Dermis blood vessel endothelial cell (primary cell): ENCODE results near the gene ATP13A1. TPM values are rescaled to one million over a fixed set of nuclear protein-coding genes. Genes with fewer than 3 reads are reported as not detected.

Experiments
- DNase-seq: peaks from one replicate; pipeline ENCODE4 v3.0.0; 2010
- total RNA-seq: library from RNA; depleted of rRNA; stranded (reverse); fragments of >200 nt; gene quantifications from 2 replicates; pipeline ENCODE4 v1.2.3, GENCODE V29; 2014

The ATP13A1 gene
- total RNA-seq, 1 donor from 2014 or later = 188 TPM

DNA sequence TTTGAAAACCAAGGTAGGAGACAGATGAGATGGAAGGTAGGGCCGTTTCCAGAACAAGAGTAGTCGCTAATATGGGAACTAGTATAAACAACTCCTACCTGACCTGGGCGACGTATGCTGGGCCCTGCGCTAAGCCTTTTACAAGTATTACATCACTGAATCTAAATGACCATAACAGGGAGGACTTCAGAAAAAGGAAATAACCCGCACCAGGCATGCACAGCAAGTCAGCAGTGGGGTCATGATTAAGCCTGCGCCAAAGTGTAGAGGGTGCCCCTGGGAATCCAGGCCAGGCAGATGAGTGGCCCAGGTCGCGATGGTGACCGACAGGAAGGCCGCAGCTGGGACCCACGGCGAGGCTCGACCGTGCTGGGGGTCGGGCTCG, 613 bp downstream of the ATP13A1 start:
- no peak for DNase-seq

DNA sequence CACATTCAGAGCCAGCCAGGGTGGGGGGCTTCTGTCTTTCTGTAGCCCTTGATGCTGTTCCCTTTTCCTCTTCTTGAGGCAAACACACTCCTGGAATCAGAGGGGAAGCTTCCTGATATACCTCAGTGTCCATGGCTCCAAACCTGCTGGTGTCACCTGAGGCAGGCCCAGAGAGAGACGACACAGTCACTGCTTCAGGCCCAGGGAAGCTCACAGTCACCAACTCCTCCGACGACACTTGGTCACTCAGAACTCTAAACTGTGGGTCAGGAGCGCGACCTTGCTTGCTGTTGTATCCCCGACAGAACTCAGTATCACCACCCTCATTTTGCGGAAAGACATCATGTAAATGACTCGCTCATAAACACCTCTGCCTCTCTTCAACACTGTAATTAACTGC, 1.1 kb downstream of the ATP13A1 start:
- DNase-seq = no peak

DNA sequence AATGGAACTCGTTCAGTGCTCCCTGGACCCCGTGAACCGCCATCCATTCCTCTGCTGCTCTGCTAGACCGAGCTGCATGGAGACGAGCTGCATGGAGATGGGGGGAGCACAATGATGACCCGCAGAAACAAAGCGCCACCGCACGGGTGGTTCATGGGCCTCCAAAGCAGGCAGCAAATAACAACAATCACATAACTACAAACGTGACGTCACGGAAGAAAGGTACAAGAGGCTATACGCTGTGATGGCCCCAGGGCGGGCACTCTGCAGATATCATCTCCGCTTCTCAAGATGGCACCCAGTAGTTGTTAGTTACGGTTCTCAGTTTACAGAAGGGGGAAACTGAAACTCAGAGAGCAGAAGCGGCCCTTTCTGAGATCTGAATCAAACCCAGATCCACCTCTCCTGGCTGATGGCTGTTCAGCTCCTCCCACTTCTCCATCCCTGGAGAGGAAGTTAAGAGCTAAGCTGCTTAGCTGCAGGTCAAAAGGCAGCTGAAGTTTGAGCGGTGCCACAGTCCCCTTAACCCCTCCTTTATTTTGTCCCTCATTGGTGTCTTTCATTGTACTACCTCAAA, 1.7 kb downstream of the ATP13A1 start:
- DNase-seq = no peak

DNA sequence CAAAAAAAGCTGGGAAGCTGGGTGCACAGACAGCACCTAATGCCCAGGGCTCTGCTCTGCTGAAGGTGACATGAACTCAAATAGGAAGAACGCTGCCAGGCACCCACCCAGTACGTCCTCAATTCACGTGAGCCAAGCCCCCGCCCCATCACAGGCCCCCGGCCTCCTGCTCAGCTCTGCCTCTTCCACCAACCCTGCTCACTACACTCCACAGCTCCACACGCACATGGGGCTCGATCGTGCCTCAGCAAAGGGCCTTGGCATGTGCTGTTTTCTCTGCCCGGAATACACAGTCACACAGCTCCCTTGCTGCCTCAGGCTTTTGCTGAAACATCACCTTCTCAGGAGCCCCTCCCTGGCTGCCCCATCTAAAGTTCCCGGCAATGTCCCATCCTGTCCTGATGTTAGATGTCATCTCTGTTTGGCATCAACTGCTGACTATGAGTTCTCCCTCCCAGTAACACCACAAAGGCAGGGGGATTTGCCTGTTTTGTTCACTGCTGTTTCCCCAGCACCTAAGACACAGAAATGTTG, 2.3 kb downstream of the ATP13A1 start:
- no peak for DNase-seq

DNA sequence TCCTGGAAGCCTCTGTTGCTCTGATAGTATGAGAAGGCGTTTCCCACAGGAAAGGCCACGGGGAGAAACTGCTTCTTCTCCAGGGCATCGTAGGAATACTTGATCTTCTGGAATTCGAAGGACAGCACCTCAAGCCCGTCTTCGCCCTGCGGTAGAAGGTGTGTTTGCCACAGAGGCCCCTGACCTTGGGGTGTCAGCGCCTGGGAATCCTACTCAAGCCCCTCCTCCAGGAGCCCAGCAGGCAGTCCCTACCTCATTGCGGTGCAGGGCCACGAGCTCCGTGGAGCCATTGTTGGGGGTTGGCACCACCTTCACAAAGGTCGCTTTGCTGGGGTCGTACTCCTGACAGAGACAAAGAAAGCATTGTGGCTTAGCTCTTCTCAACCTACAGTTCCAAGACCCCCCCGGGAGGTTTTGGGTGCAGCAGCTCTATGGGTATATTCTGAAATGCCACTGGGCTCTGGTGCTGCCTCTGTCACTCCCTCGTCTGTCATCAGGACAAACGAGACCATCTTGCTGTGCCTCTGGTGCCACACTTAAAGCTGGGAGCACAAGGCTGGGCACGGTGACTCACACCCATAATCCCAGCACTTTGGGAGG, 3.7 kb downstream of the ATP13A1 start:
- DNase-seq = no peak

DNA sequence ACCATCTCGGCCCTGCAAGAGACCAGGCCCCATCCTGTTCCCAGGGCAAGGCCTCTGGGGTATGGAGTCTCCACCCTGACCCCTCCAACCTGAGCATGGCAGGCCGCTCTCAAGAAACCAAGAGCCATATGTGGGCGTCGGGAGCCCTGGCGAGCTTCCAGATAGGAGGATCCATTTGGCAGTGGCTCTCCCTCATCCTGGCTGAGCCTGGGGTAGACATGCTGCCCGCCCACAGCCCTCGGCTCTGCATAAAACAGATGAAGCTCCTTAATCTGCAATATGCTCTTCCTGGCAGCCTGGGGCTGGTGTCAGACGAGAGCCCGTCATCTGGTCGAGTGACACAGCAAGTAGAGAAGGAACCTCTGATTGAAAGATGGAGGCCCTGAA, 6.1 kb downstream of the ATP13A1 start:
- no peak for DNase-seq

DNA sequence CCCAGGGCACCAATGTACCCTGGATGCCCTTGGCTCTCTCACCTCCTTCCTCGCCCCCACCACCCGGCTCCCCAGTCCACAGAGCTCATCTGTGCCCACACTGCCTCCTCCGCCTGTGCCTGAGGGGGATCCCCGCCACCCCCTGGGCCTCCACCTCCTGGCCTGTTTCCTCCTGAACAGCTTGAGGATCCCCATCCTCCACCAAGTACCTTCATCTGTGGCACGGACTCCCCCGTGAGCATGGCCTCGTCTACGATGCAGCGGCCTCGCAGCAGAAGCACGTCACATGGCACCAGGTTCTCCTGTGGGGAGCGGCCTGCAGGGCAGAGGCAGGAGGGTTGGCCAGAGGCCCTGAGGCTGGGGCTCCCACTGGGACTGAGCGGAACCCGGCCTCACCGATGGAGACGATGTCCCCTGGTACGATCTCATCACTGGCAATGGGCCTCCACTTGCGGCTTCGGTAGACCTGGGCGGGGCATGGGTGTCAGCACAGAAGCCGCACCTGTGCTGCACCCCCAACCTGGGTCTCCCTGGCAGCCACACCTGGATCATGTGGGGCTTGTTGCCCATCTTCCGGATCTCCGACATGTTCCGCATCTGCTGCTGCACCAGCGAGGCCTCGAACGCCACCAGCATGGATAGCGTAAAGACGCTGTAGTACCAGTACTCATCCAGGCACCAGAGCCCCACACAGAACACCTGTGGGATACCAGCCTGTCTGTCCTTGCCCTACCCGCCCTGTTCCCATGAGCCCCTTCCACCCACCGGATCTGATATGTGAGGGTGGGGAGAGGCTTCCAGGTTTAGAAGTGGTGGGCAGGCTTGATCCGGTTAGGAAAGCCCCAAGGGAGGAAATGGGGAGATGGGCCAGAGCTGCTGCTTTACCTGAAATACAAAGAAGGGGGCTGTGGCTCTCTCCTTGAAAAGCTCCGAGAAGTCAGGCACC, 6.8 kb downstream of the ATP13A1 start:
- DNase-seq = no peak

DNA sequence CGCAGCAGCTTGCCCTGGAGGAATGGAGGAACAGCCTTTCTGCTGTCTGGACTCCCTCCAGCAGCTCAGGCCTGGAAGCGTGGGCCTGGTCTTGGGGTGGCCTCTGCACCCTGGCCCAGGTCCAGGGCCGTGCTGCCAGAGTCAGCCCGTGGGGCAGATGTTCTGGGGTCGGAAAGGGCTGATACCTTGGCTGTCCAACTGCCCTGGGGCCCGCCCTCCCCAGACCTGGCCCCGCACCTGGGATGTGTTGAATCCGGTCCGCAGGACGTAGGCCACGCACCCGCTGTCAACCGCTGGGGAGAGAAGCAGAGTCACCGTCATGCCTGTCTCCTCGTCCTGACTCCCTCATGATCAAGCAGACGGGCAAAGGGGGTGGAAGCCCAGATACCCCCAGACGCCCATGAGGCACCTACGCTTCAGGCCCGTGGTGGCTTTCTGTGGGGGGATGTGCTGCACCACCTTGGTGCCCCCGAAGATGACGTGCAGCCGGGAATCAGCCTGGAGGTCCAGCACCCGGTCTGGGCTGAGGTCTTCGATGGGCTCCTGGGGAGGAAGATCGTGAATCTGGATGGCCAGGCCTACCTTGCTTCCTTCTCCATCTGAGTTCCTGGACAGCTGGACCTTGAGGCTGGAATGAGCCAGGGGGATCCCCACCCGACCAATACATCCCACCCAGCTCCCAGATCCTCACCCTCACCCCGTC, 7.7 kb downstream of the ATP13A1 start:
- no peak for DNase-seq

DNA sequence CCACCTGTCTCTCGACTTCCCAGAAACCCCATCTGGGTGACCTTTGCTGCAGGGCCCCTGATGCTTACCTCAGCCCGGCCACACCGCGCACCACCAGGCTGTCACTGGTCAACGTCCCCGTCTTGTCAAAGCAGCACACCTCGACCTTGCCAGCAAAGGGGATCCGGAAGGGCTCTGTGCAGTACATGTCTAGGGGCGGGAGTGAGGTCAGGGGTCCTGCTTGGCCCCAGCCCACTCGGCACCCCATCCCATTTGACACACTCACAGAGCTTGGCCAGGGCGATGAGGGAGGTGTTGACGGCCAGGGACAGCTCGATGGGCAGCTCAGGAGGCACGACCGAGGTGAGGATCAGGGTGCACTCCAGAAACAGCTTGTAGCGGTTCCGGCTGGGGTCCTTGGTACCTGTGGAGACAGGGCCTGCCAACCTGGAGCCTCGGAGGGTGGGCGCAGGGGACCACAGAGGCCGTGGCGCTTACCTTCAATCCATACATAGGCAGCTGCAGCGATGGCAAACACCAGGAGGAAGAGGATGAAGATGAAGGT, 8.4 kb downstream of the ATP13A1 start:
- no peak for DNase-seq

DNA sequence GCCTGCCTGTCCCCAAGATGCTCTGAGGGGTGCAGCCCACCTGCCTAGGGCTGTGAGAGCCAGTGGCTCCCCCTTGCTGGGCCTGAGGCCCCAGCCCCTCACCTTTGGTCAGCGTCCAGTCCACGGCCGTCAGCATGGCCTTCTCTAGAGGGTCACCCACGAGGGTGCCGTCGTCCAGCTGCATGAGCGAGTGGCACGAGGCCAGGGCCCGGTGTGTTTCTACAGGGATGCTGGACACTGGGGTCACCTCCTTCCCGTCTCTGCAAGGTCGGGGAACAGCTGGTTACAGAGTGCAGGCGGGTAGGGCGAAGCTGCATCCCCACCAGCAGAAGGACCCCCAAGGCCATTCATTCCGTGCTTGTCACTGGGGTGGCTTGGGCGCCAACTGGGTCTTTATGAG, 9.0 kb downstream of the ATP13A1 start:
- DNase-seq = no peak

DNA sequence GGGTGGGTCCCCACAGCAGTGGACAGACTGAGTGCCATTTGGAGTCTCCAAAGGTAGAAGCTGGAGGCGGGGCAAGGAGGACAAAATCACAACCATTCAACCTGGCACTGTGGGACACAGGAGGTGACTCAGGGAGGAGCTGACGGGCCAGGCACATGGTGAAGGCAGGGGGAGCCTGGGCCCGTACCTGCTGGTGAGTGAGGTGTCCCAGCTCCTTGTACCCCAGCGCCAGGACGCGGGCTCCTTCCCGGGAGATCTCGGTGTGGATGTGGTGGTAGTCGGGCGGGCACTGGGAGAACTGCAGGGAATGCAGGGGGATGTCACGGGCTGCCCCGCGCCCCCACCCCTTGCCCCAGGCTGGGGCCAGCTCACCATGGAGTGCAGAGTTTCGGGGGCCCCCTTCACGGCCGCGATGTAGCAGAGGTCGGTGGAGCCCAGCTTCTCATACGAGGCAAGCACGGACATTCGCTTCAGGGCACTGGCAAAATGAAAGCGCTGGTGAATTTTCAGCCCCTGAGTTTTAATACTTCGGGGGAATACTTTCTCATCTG, 9.8 kb downstream of the ATP13A1 start:
- DNase-seq = no peak

DNA sequence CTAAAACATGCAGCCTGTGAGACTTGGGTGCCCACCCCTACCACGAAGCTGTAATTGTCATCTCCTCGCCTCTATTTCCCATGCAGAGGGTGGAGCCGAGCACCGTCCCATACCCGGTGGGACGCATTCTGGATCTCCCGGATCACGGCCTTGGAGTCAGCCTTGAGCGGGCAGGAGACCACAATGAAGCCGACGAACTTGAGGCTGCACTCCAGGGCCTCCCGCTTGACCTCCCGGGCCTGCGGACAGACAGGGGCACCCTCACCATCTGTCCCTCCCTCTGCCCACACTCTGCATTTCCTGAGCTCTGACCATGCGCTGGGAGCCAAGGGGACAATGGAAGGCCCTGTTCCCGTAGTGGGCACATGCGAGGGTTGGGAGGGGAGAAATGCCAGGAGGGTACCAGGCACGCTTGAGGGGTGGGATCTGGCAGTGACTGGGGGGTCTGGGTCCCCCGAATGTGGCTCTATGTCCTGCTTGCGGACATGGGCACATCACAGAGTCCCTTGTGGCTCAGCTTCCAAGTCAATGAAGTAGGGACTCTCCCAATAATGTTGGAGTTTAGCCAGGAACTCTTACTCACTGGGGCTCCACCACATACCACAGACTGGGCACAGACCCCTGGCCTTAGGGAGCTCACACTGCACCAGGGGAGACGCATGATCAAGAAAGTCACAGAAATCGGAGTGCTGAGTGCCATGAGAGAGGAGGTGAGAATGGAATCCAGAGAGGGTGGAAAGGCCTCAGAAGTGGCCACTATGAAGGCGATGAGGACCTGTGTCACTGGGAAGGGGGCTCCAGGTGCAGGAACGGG, 10.8 kb downstream of the ATP13A1 start:
- DNase-seq = no peak

DNA sequence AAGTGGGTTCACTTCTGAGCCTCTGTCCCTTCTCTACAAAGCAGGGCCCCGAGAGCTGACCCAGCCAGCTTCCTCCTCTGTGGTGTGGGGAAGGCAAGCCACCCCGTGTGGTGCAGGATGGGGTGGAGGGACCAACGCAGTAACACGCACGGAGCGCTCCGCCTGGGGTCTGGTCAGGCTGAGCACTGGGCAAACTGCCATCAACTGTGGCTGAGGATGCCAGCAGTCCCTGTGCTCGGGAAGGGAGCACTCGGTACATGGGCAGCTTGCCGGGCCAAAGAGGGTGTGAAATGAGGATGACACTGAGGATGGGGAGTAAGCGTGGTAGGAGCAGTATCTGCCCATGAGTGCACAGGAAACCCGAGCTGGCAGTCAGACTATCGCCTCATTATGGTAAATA, 12.4 kb downstream of the ATP13A1 start:
- DNase-seq = no peak

DNA sequence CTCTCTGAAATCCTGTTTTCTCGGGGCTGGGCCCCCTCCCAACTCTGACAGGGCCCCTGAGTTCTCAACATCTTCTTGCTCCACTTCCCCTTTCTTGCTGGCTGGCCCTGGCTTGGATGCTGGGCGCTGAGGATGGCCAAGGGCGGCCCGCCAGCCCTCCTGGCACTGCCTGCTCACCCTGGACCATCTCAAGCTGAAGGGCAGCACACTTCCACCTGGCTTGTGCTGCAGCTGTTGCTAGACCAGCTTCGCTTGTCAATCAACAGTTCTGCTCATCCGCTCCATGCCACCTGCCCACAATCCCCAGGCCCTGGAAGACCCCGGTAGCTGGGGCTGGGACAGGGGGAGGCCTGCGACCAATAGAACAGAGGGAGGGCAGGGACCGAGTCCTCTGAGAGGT, 13.1 kb downstream of the ATP13A1 start:
- no peak for DNase-seq

DNA sequence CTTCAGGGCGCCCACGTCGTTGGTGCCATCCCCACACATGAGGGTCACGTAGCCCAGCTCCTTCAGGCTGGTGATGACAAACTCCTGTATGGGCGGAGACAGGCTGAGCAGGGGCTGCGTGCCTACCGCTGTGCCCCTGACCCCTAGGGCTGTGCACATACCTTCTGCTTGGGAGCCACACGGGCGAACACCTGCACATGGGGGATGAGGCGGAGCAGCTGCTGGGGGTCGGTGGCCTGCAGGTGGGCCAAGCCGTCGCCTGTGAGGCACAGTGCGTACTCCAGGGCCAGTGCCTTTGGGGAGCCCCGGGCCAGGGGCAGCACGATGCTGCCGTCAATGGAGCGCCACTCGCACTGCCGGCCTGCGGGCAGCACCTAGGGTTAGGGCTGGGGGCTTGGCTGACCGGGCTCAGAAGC, 13.9 kb downstream of the ATP13A1 start:
- no peak for DNase-seq

DNA sequence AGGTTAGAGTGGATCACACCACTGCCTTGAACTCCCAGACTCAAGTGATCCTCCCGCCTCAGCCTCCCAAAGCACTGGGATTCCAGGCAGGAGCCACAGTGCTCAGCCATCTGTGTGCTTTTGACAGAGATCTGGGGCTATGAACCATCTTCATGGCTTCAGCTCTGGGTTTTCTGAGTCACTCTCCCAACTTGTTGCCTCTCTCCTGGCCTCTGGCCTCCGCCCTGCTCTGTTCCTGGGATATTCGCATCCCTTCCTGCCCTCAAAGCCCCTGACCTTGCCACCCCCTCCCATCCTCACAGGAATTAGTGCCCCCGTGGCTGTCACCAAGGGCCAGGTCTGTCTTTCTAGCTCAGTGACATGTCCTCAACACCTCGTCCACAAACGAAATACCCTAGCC, 14.3 kb downstream of the ATP13A1 start:
- no peak for DNase-seq

DNA sequence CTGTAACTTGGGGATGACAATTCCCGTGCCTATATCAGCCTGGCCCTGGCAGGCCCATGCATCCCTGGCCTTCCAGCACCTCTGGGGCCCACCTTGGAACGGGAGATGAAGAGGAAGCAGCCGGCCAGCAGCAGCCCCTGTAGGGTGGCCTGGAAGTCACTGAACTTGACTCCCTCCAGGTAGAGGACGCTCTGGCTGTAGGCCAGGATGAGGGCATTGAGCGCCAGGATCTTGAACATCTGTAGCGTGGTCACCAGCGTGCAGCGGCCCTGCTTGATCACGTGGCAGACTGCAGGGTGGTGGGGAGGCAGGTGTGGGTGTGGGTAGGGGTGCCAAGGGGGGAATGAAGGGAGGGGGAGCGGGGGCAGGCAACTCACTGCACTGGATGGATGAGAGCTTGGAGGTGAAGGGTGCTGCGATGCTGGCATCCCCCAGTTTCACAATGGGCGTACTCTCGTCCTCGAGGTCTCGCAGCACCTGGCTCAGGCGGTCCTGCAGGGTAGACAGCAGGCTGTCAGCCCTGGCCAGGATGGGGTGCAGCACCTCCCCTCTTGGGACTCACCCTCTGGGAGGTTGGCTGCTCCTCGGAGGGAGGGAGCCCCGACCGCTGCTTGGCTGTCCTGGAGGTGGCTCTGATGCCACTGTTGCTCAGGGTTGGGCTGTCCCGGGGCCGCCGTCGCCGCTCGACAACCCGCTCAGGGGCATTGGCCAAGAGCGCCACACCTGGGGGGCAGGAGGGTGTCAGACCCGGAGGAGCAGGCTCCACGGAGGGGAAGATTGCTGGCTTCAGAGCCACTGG, 16.2 kb downstream of the ATP13A1 start:
- DNase-seq = no peak

DNA sequence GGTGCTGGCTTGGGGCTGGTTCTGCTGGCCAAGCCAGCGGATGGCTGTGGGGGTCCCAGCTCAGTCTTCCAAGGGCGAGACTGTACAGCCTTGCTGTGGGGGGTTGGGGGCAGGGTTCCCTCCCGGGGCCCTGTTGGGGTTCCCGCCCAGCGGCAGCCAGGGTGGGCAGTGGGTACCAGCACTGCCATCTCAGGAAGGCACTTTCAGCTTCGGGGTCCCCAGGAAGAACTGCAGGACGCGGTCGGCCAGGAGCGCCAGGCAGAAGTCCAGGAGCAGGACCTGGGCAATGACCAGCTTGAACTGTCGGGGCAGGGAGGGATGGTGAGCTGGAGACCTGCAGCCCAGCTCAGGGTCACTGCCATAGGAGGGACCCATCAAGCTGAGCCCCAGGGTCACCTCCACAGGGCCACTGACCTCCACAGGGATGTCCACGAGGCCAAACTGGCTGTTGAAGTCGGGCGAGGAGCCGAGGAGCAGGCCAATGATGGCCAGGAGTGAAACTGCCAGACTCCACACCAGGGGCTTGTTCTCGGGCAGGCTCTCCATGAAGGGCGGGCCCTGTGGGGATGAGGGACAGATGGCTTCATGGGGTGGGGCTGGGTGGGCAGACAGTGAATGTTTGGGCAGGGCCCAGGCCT, 18.1 kb downstream of the ATP13A1 start:
- no peak for DNase-seq

DNA sequence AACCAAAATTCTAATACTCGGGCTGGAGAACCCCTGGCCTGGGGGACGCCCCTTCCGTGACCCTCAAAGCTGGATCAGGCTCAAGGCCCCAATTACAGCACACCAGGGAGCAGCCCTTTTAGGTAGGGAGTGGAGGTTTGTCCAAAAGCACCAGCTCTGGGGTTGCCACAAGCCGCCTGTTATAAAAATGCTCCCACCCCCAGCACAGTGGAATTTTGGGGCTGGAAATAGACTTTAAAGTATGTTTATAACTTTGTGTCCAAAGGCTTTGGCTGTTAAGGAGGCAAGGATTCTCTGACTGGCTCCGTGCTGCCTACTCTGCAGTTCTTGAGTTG, 19.5 kb downstream of the ATP13A1 start:
- DNase-seq = no peak
